HG02884 (cell line): ENCODE data around the gene KIF3B.
"Not testable (repeated sequence)": the region's sequence is repeated elsewhere in the genome, so short reads cannot be mapped to it uniquely, and the experiment has no call there.

Experiments
- ATAC-seq: cut with Tn5 transposase; IDR thresholded peaks from one replicate; pipeline ENCODE4 v1.9.1; 2021; ENCODE audit warnings: mild to moderate bottlenecking, moderate library complexity; ENCODE audit not compliant: unreplicated experiment

KIF3B gene

GRCh38 chr20:32292548-32292947 is 15.1 kb downstream of the KIF3B start:
- no peak for ATAC-seq

- no peak for ATAC-seq
Observed at GRCh38 chr20:32294071-32294470, 16.6 kb downstream of the KIF3B start.

GRCh38 chr20:32296412-32296811 is 19.0 kb downstream of the KIF3B start:
- no peak for ATAC-seq

GRCh38 chr20:32296819-32297420 is 19.5 kb downstream of the KIF3B start:
- no peak for ATAC-seq

- no peak for ATAC-seq
Observed at GRCh38 chr20:32297439-32297838, 20.0 kb downstream of the KIF3B start.

- no peak for ATAC-seq
Observed at GRCh38 chr20:32300647-32301046, 23.2 kb downstream of the KIF3B start.

- no peak for ATAC-seq
Observed at GRCh38 chr20:32301719-32302506, 24.5 kb downstream of the KIF3B start.

GRCh38 chr20:32302507-32302872 is 25.0 kb downstream of the KIF3B start:
- no peak for ATAC-seq

GRCh38 chr20:32304131-32304746 is 26.8 kb downstream of the KIF3B start:
- ATAC-seq: no peak

GRCh38 chr20:32312718-32313424 is 35.4 kb downstream of the KIF3B start:
- ATAC-seq: no peak

- ATAC-seq: no peak
Observed at GRCh38 chr20:32314768-32315167, 37.3 kb downstream of the KIF3B start.

GRCh38 chr20:32315399-32315798 is 37.9 kb downstream of the KIF3B start:
- ATAC-seq: no peak

- no peak for ATAC-seq
Observed at GRCh38 chr20:32315891-32316290, 38.4 kb downstream of the KIF3B start.

- no peak for ATAC-seq
Observed at GRCh38 chr20:32316667-32317066, 39.2 kb downstream of the KIF3B start.

GRCh38 chr20:32319100-32319499 is 41.6 kb downstream of the KIF3B start:
- no peak for ATAC-seq

GRCh38 chr20:32320305-32320704 is 42.9 kb downstream of the KIF3B start:
- no peak for ATAC-seq

GRCh38 chr20:32321390-32321789 is 43.9 kb downstream of the KIF3B start:
- no peak for ATAC-seq

GRCh38 chr20:32322260-32322659 is 44.8 kb downstream of the KIF3B start:
- not testable (repeated sequence) for ATAC-seq

GRCh38 chr20:32323761-32324160 is 46.3 kb downstream of the KIF3B start:
- ATAC-seq: not testable (repeated sequence)

- no peak for ATAC-seq
Observed at GRCh38 chr20:32325706-32326503, 48.5 kb downstream of the KIF3B start.

GRCh38 chr20:32326504-32326845 is 49.0 kb downstream of the KIF3B start:
- ATAC-seq: no peak
